ENCODE results near the gene PITPNM3.

PITPNM3 gene

GRCh38 chr17:6583411-6583810, 27.1 kb upstream of the PITPNM3 start:
- TF ChIP-seq CTCF (conservative IDR thresholded peaks at IDR 0.05) = no peak
- H3K27ac ChIP-seq = no peak overlapping the region

- TF ChIP-seq CTCF (conservative IDR thresholded peaks at IDR 0.05) = no peak
- H3K27ac ChIP-seq = no peak overlapping the region
Observed at GRCh38 chr17:6580625-6581024, 24.3 kb upstream of the PITPNM3 start.

- H3K27ac ChIP-seq = no peak overlapping the region
- no peak for TF ChIP-seq CTCF (conservative IDR thresholded peaks at IDR 0.05)
Observed at GRCh38 chr17:6578491-6578890, 22.1 kb upstream of the PITPNM3 start.

GRCh38 chr17:6577686-6578263, 21.4 kb upstream of the PITPNM3 start:
- no peak for TF ChIP-seq CTCF (conservative IDR thresholded peaks at IDR 0.05)
- H3K27ac ChIP-seq = no peak overlapping the region

GRCh38 chr17:6576038-6576785, 19.9 kb upstream of the PITPNM3 start:
- no peak overlapping the region for H3K27ac ChIP-seq
- no peak for TF ChIP-seq CTCF (conservative IDR thresholded peaks at IDR 0.05)

GRCh38 chr17:6575596-6575988, 19.2 kb upstream of the PITPNM3 start:
- H3K27ac ChIP-seq = no peak overlapping the region

More at GRCh38 chr17:6575596-6575988, 19.2 kb upstream of the PITPNM3 start:
- TF ChIP-seq CTCF (conservative IDR thresholded peaks at IDR 0.05) = no peak
